GM12878 (cell line): Measurements from ENCODE around the gene PITPNC1. TPM values are rescaled to one million over a fixed set of nuclear protein-coding genes. Genes with fewer than 3 reads are reported as not detected.

Experiments
- ATAC-seq: fragments of 200-7000 bp; cut with Tn5 transposase; 3 replicates; pipeline ENCODE4 v1.9.1; 2020; ENCODE audit warnings: mild to moderate bottlenecking, moderate library complexity
- BruUV-seq: library from RNA; stranded (reverse); fragments of 400-500 nt; replicated peaks from 2 replicates; lab custom pipeline; 2021; lab: Mats Ljungman, UMichigan
- CTCF ChIA-PET: fragments of 300-600 bp; sonication (Branson Sonifier 250); formaldehyde crosslinking; extraction: SDS; loops from one replicate; lab custom pipeline; 2021; ENCODE audit warnings: inconsistent platforms; lab: Yijun Ruan, JAX
- POLR2A ChIA-PET: fragments of 350-600 bp; formaldehyde crosslinking; extraction: SDS; loops from one replicate; lab custom pipeline; 2021; ENCODE audit warnings: inconsistent platforms; lab: Charles Lee
- RAD21 ChIA-PET: fragments of 300-600 bp; sonication (Branson Sonifier 250); formaldehyde crosslinking; loops from one replicate; lab custom pipeline; 2023; ENCODE audit warnings: antibody characterized with exemption; ENCODE audit not compliant: unreplicated experiment; lab: Charles Lee
- SMC1A ChIA-PET: fragments of 300-600 bp; sonication (Branson Sonifier 250); formaldehyde crosslinking; loops from one replicate; lab custom pipeline; 2023; ENCODE audit not compliant: unreplicated experiment, uncharacterized antibody; lab: Charles Lee
- DNase-seq: peaks from one replicate; pipeline ENCODE4 v3.0.0-alpha.2; 2011; ENCODE audit warnings: low read depth, low spot score
- FAIRE-seq: peaks from 3 replicates; lab custom pipeline; 2011; peaks lifted over from hg19 to GRCh38; lab: Jason Lieb, UNC
- H2AFZ ChIP-seq: 2 replicates; pipeline ENCODE4 v1.6.0; 2011; ENCODE audit warnings: low read depth, low read length, control low read depth; ENCODE audit not compliant: control insufficient read depth
- H3K27ac ChIP-seq: 2 replicates; pipeline ENCODE4 v1.5.1; 2011; ENCODE audit warnings: control low read depth; ENCODE audit not compliant: control insufficient read depth, insufficient read depth
- H3K27me3 ChIP-seq, 2 experiments: replicated peaks in 1 of 2; 2 replicates each; pipeline versions ENCODE4 v1.6.0 to v1.6.1; 2011; ENCODE audit warnings: low read length in 1 of 2; ENCODE audit not compliant: control insufficient read depth in 2 of 2, insufficient read depth in 2 of 2
- H3K36me3 ChIP-seq, 2 experiments: 2 replicates each; pipeline ENCODE4 v1.5.1; 2011; ENCODE audit warnings: low read length in 1 of 2; ENCODE audit not compliant: control insufficient read depth in 2 of 2, insufficient read depth in 2 of 2
- H3K4me1 ChIP-seq: 2 replicates; pipeline ENCODE4 v1.6.1; 2011; ENCODE audit warnings: mild to moderate bottlenecking, low read length, moderate library complexity, mixed read lengths; ENCODE audit not compliant: control insufficient read depth, insufficient read depth
- H3K4me2 ChIP-seq: 2 replicates; pipeline ENCODE4 v1.6.0; 2011; ENCODE audit warnings: control low read depth; ENCODE audit not compliant: control insufficient read depth, insufficient read depth
- H3K4me3 ChIP-seq: fragments of 200-600 bp; sonication (generic); 2 replicates; pipeline ENCODE4 v1.5.1; 2016
- H3K79me2 ChIP-seq: 2 replicates; pipeline ENCODE4 v1.6.0; 2011; ENCODE audit warnings: low read length; ENCODE audit not compliant: control insufficient read depth, insufficient read depth
- H3K9ac ChIP-seq: 2 replicates; pipeline ENCODE4 v1.8.0; 2011; ENCODE audit warnings: low read length, control low read depth, mixed read lengths; ENCODE audit not compliant: control insufficient read depth, insufficient read depth
- H3K9me3 ChIP-seq: replicated peaks from 3 replicates; pipeline ENCODE4 v1.5.1; 2011; ENCODE audit warnings: mild to moderate bottlenecking, low read length; ENCODE audit not compliant: control insufficient read depth, insufficient read depth
- H4K20me1 ChIP-seq: 2 replicates; pipeline ENCODE4 v1.6.0; 2011; ENCODE audit not compliant: control insufficient read depth, insufficient read depth
- BHLHE40 ChIP-seq, 2 experiments: fragments of 450-650 bp in 1 of 2; IDR thresholded peaks; 2 replicates each; pipeline ENCODE4 v1.6.1; 2011 to 2017; ENCODE audit warnings: low read depth in 2 of 2, borderline replicate concordance in 1 of 2, improper control_type of control experiment in 1 of 2, low read length in 1 of 2, mild to moderate bottlenecking in 1 of 2
- ESRRA ChIP-seq: IDR thresholded peaks from 2 replicates; pipeline ENCODE4 v1.6.1; 2012; ENCODE audit warnings: mild to moderate bottlenecking, low read length, improper control_type of control experiment
- FOXK2 ChIP-seq: fragments of 450-650 bp; IDR thresholded peaks from 2 replicates; pipeline ENCODE4 v1.6.1; 2017; ENCODE audit warnings: mild to moderate bottlenecking, moderate library complexity
- LARP7 ChIP-seq: fragments of 450-650 bp; IDR thresholded peaks from 2 replicates; pipeline ENCODE4 v1.6.1; 2017; ENCODE audit warnings: mild to moderate bottlenecking
- POLR2A ChIP-seq: IDR thresholded peaks from 2 replicates; pipeline ENCODE4 v1.6.1; 2011; ENCODE audit warnings: low read depth, mild to moderate bottlenecking, low read length
- REST ChIP-seq: IDR thresholded peaks from 2 replicates; pipeline ENCODE4 v1.6.1; 2012; ENCODE audit warnings: mild to moderate bottlenecking, low read depth, low read length
- SPI1 ChIP-seq: IDR thresholded peaks from 2 replicates; pipeline ENCODE4 v1.6.1; 2011; ENCODE audit warnings: low read depth, mild to moderate bottlenecking, low read length, moderate library complexity, borderline replicate concordance; ENCODE audit not compliant: insufficient read depth
- USF2 ChIP-seq: IDR thresholded peaks from 2 replicates; pipeline ENCODE4 v1.6.1; 2011; ENCODE audit warnings: low read depth, low read length, improper control_type of control experiment, borderline replicate concordance
- ZBTB33 ChIP-seq: fragments of 450-650 bp; IDR thresholded peaks from 2 replicates; pipeline ENCODE4 v1.6.1; 2017; ENCODE audit warnings: mild to moderate bottlenecking
- ZBTB40 ChIP-seq: fragments of 450-650 bp; IDR thresholded peaks from 2 replicates; pipeline ENCODE4 v1.6.1; 2016; ENCODE audit warnings: mild to moderate bottlenecking, moderate library complexity, borderline replicate concordance
- WGBS: methylation state at CpG from one replicate; pipeline ENCODE4 v1.1.6; 2016; ENCODE audit warnings: low lambda C conversion rate; ENCODE audit not compliant: insufficient replicate concordance, insufficient coverage; ENCODE audit errors: missing lambda C conversion rate; 5-methylcytosine and 5-hydroxymethylcytosine counted together
- in situ Hi-C: fragments of 300-500 bp; cut with MboI; formaldehyde crosslinking; loops from 9 replicates; pipeline ENCODE4 v1.14.3; 2018; ENCODE audit warnings: mixed read lengths
- intact Hi-C: fragments of 100-400 bp; cut with micrococcal nuclease; formaldehyde crosslinking; loops from one replicate; pipeline ENCODE4 v1.14.2; 2022; ENCODE audit not compliant: unreplicated experiment
- polyA plus RNA-seq, 11 experiments: library from polyadenylated mRNA; depleted of rRNA in 4 of 11; unstranded in 6 of 11; stranded (reverse) in 5 of 11; fragments of >200 nt; fragmentation: Nextera tagmentation in 4 of 11; fragmentation: Illumina TruSeq in 1 of 11; extraction: Ambion mirVana in 4 of 11; extraction: Trizol in 1 of 11; gene quantifications; 1 replicate in 1 of 11; 2 replicates in 10 of 11; pipeline versions ENCODE4 v1.2.1 to v1.2.3, GENCODE V29; 2011 to 2016; ENCODE audit warnings: inconsistent platforms in 2 of 11, missing spikeins in 2 of 11, low read depth in 1 of 11
- total RNA-seq, 4 experiments: library from RNA; depleted of rRNA in 3 of 4; stranded (reverse); fragments of >200 nt in 3 of 4; fragmentation: Illumina TruSeq in 1 of 4; extraction: Trizol in 1 of 4; gene quantifications; 2 replicates each; pipeline versions ENCODE4 v1.2.1 to v1.2.3, GENCODE V29; 2013 to 2021

PITPNC1 gene
- total and polyA plus RNA-seq, 10 of the 15 experiments (the other 5 are each of a cell fraction or from before 2014, with no cell fraction given), result 12.2 to 62.4 (median 47.3) TPM

GRCh38 chr17:67349420-67349819 lies 27.7 kb upstream of the PITPNC1 start:
- Histone ChIP-seq H3K4me1 (no peaks in the 10 kb centered on the region), H3K4me2 (no peak overlapping the region), H3K27me3 (no peaks in the 10 kb centered on the region), H3K4me3 (no peak overlapping the region), H4K20me1 (no peaks in the 10 kb centered on the region)
- in situ Hi-C loops, result no loop called here
- RAD21 ChIA-PET, result no interaction called here
- BruUV-seq, result no TSS peak
- TF ChIP-seq POLR2A (no peak), LARP7 (no peak), ESRRA (no peak), BHLHE40 (IDR thresholded peaks at IDR 0.05; ENCODE audit: borderline replicate concordance in 1 of 2, low read depth in 2 of 2, low read length in 1 of 2) (no peak), REST (no peak), ZBTB33 (no peak), USF2 (no peak), ZBTB40 (no peak), FOXK2 (no peak), SPI1 (no peak)
- TF ChIP-seq, all 136 proteins: peak for 0
- no peak overlapping the region for H3K27ac ChIP-seq
- no peaks in the 10 kb centered on the region for H3K9me3 ChIP-seq
- FAIRE-seq (no peak), DNase-seq (no peak), ATAC-seq (no peak)
- ChIA-PET SMC1A (interaction anchor here (1.5 kb wide), 1 partner anchor 12 kb away, joined by 7 read pairs; no protein-coding TSS in a partner anchor), POLR2A (interaction anchor here (0.6 kb wide), 2 partner anchors 547 to 1844 kb away, joined by 3 read pairs; no protein-coding TSS in a partner anchor), CTCF (interaction anchor here (0.8 to 1.2 kb wide), 2 partner anchors 10 to 16 kb away, joined by 3 to 4 read pairs; no protein-coding TSS in a partner anchor)
- WGBS, result 97% methylated on average over 1 of the region's 1 CpG
- H3K79me2 ChIP-seq, result no peaks in the 10 kb centered on the region
- H3K9ac ChIP-seq, result no peak overlapping the region
- intact Hi-C loops, result no loop called here
- H2AFZ ChIP-seq, result no peak overlapping the region
- H3K36me3 ChIP-seq, result peaks cover 7 to 31% of the 10 kb centered on the region in 2 experiments; a peak in 3 of 4 replicates
